DOHH2 (cell line): ENCODE results near the gene TPM2.

ENCODE experiments used
- H3F3A ChIP-seq: fragments of 200-600 bp; sonication (generic), shearing (Covaris generic); 2 replicates; pipeline ENCODE4 v1.6.0; 2016; ENCODE audit warnings: antibody characterized with exemption, mild to moderate bottlenecking; ENCODE audit not compliant: control insufficient read depth, insufficient read depth
- H3K27ac ChIP-seq: fragments of 200-600 bp; sonication (generic); 2 replicates; pipeline ENCODE4 v1.5.1; 2014; ENCODE audit warnings: low read depth, mild to moderate bottlenecking, low read length, moderate library complexity
- H3K27me3 ChIP-seq: fragments of 200-600 bp; sonication (generic); 2 replicates; pipeline ENCODE4 v1.6.1; 2014; ENCODE audit warnings: mild to moderate bottlenecking, low read length, mixed read lengths; ENCODE audit not compliant: control insufficient read depth
- H3K36me3 ChIP-seq: fragments of 200-600 bp; sonication (generic); 2 replicates; pipeline ENCODE4 v1.6.1; 2014; ENCODE audit warnings: mild to moderate bottlenecking, low read length, moderate library complexity, mixed read lengths; ENCODE audit not compliant: control insufficient read depth
- H3K4me1 ChIP-seq: fragments of 200-600 bp; sonication (generic); 2 replicates; pipeline ENCODE4 v1.6.1; 2014; ENCODE audit warnings: mild to moderate bottlenecking, low read length, mixed read lengths; ENCODE audit not compliant: control insufficient read depth
- H3K4me2 ChIP-seq: fragments of 200-600 bp; sonication (generic); 2 replicates; pipeline ENCODE4 v1.6.0; 2014; ENCODE audit warnings: mild to moderate bottlenecking, low read length, moderate library complexity
- H3K4me3 ChIP-seq: fragments of 200-600 bp; sonication (generic); 2 replicates; pipeline ENCODE4 v1.5.1; 2014; ENCODE audit warnings: mild to moderate bottlenecking, low read length, mixed read lengths
- H3K79me2 ChIP-seq: fragments of 200-600 bp; sonication (generic); 2 replicates; pipeline ENCODE4 v1.6.1; 2014; ENCODE audit warnings: mild to moderate bottlenecking, low read length, mixed read lengths; ENCODE audit not compliant: control insufficient read depth
- H3K9me2 ChIP-seq: fragments of 200-600 bp; sonication (generic); replicated peaks from 2 replicates; pipeline ENCODE4 v1.6.1; 2014; ENCODE audit warnings: mild to moderate bottlenecking, low read length, mixed read lengths; ENCODE audit not compliant: control insufficient read depth
- H3K9me3 ChIP-seq: fragments of 200-600 bp; sonication (generic); 2 replicates; pipeline ENCODE4 v1.6.1; 2014; ENCODE audit warnings: antibody characterized with exemption, low read length, mixed read lengths; ENCODE audit not compliant: control insufficient read depth, insufficient read depth
- H4K20me1 ChIP-seq: fragments of 200-600 bp; sonication (generic); 2 replicates; pipeline ENCODE4 v1.6.0; 2014; ENCODE audit warnings: low read depth, mild to moderate bottlenecking, antibody characterized with exemption, low read length, moderate library complexity; ENCODE audit not compliant: control insufficient read depth, insufficient read depth
- EZH2phosphoT487 ChIP-seq: fragments of 200-600 bp; sonication (generic); IDR thresholded peaks from 2 replicates; pipeline ENCODE4 v1.6.1; 2017; ENCODE audit warnings: borderline replicate concordance, mild to moderate bottlenecking, antibody characterized with exemption, low read length, moderate library complexity, mixed read lengths
- TF ChIP-seq, protein P1 (sequence below): fragments of 200-600 bp; sonication (generic); IDR thresholded peaks from one replicate; pipeline ENCODE4 v1.5.1; 2014; ENCODE audit warnings: antibody characterized with exemption, mild to moderate bottlenecking, low read depth, low read length; ENCODE audit not compliant: poor library complexity, severe bottlenecking

Gene TPM2

DNA sequence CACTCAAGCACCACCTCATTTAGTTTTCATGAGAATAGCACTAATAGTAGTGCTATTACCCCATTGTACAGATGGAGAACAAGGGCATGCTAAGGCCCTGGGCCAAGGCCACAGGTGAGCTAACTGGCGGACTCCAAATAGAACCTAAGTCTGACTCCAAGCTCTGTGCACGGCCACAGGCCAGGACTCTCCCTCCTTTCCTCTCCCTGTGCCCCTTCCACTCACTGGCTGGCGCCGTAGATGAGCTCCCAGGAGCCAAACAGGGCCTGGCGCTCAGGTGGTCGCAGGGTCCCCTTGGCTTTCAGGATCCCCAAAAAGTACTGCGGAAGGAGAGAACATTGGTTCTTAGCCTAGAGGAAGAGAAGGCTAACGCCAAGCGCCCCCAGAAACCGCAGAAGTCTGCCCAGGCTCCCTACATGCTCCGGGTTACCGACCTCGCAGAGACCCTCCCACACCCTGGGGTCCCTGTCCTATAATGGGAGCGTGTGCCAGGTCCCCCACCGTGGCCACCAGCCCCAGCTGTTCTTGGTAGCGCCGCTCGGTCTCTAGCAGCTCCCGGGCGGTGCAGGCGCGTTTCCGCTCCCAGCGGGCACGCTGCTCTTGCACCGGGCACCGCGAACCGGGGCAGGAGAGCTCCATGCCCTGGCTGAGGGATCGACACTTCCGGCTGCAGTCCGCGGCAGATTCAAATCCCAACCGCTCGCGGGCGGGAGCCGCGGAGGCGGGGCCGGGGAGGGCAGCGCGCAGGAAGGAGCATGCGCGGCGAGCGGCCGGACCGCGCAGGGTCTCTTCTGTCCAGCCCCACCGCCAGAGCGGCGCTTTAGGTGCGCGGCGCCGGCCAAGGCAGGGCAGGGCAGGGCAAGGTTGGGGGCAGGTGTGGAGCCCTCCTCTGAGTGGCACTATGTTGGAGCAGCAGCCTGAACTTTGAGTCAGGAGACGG lies 24.9 kb downstream of the TPM2 start, which contains the start of gene ARHGEF39:
TSS of gene ARHGEF39 (minus strand) at position 665 of the 940 bp plus-strand sequence. CDS start at position 639, 26 bp downstream.
- Histone ChIP-seq H3K4me2 (peak within 1 kb of the TSS; percentile 89), H3K9me3 (no peaks in the 10 kb centered on the region), H3K79me2 (peaks cover 35% of the 10 kb centered on the region), H3K27ac (peak within 1 kb of the TSS; percentile 70), H3K9me2 (no peaks in the 10 kb centered on the region), H3K4me3 (peak within 1 kb of the TSS; percentile 83), H3K27me3 (no peaks in the 10 kb centered on the region), H3K4me1 (peaks cover 55% of the 10 kb centered on the region), H3F3A (peaks cover 7% of the 10 kb centered on the region), H3K36me3 (peaks cover 48% of the 10 kb centered on the region), H4K20me1 (no peaks in the 10 kb centered on the region)
- TF ChIP-seq EZH2phosphoT487, result no peak
- TF ChIP-seq, protein P1, sequence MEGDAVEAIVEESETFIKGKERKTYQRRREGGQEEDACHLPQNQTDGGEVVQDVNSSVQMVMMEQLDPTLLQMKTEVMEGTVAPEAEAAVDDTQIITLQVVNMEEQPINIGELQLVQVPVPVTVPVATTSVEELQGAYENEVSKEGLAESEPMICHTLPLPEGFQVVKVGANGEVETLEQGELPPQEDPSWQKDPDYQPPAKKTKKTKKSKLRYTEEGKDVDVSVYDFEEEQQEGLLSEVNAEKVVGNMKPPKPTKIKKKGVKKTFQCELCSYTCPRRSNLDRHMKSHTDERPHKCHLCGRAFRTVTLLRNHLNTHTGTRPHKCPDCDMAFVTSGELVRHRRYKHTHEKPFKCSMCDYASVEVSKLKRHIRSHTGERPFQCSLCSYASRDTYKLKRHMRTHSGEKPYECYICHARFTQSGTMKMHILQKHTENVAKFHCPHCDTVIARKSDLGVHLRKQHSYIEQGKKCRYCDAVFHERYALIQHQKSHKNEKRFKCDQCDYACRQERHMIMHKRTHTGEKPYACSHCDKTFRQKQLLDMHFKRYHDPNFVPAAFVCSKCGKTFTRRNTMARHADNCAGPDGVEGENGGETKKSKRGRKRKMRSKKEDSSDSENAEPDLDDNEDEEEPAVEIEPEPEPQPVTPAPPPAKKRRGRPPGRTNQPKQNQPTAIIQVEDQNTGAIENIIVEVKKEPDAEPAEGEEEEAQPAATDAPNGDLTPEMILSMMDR, result peak; percentile 56

DNA sequence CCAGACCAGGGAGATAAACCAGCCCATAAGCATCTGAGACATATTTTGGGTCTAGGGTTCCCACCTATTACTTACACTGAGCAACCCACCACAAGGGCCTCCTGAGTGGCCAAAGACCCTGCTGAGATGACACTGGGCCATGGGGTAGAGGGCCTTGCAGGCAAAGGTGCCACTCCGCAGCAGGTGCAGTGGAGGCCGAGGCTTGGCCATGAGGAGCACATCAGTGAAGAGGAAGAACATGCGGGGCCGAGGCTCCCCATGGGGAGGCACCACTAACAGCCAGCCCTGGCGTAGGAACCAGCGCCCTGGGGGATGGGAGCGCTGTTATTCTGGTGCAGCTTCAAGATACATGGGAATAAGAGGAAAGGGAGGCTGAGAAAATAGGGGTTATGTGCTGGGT lies 27.3 kb downstream of the TPM2 start:
- H4K20me1 ChIP-seq, result no peaks in the 10 kb centered on the region
- H3K4me2 ChIP-seq, result peak overlapping the region; percentile 89
- peaks cover 59% of the 10 kb centered on the region for H3K36me3 ChIP-seq
- H3K79me2 ChIP-seq, result peaks cover 46% of the 10 kb centered on the region
- H3K9me2 ChIP-seq, result no peaks in the 10 kb centered on the region
- no peaks in the 10 kb centered on the region for H3K27me3 ChIP-seq
- TF ChIP-seq, protein P1, result no peak
- no peak for TF ChIP-seq EZH2phosphoT487
- H3K4me1 ChIP-seq, result peaks cover 72% of the 10 kb centered on the region
- H3F3A ChIP-seq, result peaks cover 9% of the 10 kb centered on the region
- no peak overlapping the region; the same call in 1 of the 2 replicates for H3K4me3 ChIP-seq
- no peaks in the 10 kb centered on the region for H3K9me3 ChIP-seq
- no peak overlapping the region for H3K27ac ChIP-seq

GRCh38 chr9:35661756-35662350 lies 27.9 kb downstream of the TPM2 start:
- H3F3A ChIP-seq, result peaks cover 13% of the 10 kb centered on the region
- no peak overlapping the region for H3K27ac ChIP-seq
- H3K4me1 ChIP-seq, result peaks cover 78% of the 10 kb centered on the region
- peaks cover 46% of the 10 kb centered on the region for H3K79me2 ChIP-seq
- H4K20me1 ChIP-seq, result no peaks in the 10 kb centered on the region
- no peaks in the 10 kb centered on the region for H3K9me2 ChIP-seq
- peak overlapping the region; percentile 89; the same call in 1 of the 2 replicates for H3K4me2 ChIP-seq
- no peaks in the 10 kb centered on the region for H3K9me3 ChIP-seq
- H3K27me3 ChIP-seq, result no peaks in the 10 kb centered on the region
- peaks cover 59% of the 10 kb centered on the region for H3K36me3 ChIP-seq
- TF ChIP-seq, protein P1, result no peak
- TF ChIP-seq EZH2phosphoT487, result no peak
- H3K4me3 ChIP-seq, result no peak overlapping the region
